Retinal pigment epithelial cell (primary cell): ENCODE measurements around the gene CPNE4.

Experiments
- DNase-seq: peaks from one replicate; pipeline ENCODE4 v3.0.0-alpha.2; 2010; ENCODE audit warnings: low read depth
- H3K4me3 ChIP-seq: 2 replicates; pipeline ENCODE4 v1.5.1; 2011; ENCODE audit warnings: mild to moderate bottlenecking, low read length, control low read depth, moderate library complexity
- CTCF ChIP-seq: conservative IDR thresholded peaks from 2 replicates; pipeline ENCODE4 v1.5.1; 2011; ENCODE audit warnings: low read depth, low read length, control low read depth, inconsistent platforms

Gene CPNE4

GRCh38 chr3:131738095-131738494 lies 296.7 kb downstream of the CPNE4 start:
- no peak for TF ChIP-seq CTCF
- no peak for DNase-seq
- H3K4me3 ChIP-seq: no peak overlapping the region

- DNase-seq: no peak
- no peak overlapping the region for H3K4me3 ChIP-seq
- TF ChIP-seq CTCF: no peak
Measured at GRCh38 chr3:131735544-131735943, 299.3 kb downstream of the CPNE4 start.

- no peak overlapping the region for H3K4me3 ChIP-seq
- no peak for TF ChIP-seq CTCF
- DNase-seq: no peak
Measured at GRCh38 chr3:131735116-131735515, 299.7 kb downstream of the CPNE4 start.

- no peak for DNase-seq
- H3K4me3 ChIP-seq: no peak overlapping the region
- no peak for TF ChIP-seq CTCF
Measured at GRCh38 chr3:131733086-131733841, 301.6 kb downstream of the CPNE4 start.

- H3K4me3 ChIP-seq: no peak overlapping the region
- DNase-seq: no peak
- no peak for TF ChIP-seq CTCF
Measured at GRCh38 chr3:131731709-131732108, 303.1 kb downstream of the CPNE4 start.

- no peak for DNase-seq
- H3K4me3 ChIP-seq: no peak overlapping the region
Measured at GRCh38 chr3:131730581-131730980, 304.2 kb downstream of the CPNE4 start.

More at GRCh38 chr3:131730581-131730980, 304.2 kb downstream of the CPNE4 start:
- TF ChIP-seq CTCF: no peak
